Measurements from ENCODE around the gene ALG14.

- TF ChIP-seq CTCF (IDR thresholded peaks at IDR 0.05; ENCODE audit: insufficient read depth, low read length, poor library complexity, severe bottlenecking) (no peak), EZH2phosphoT487 (conservative IDR thresholded peaks at IDR 0.05; ENCODE audit: low read length) (no peak)
Observed at GRCh38 chr1:95021119-95021518, 51.6 kb downstream of the ALG14 start.
